ENCODE results near the gene DNM1L. TPM values are rescaled to one million over a fixed set of nuclear protein-coding genes. Genes with fewer than 3 reads are reported as not detected.

DNM1L gene
- total and polyA plus RNA-seq, 10 of the 15 experiments (the other 5 are each of a cell fraction or from before 2014, with no cell fraction given) = 23.1 to 201 (median 63.9) TPM

GRCh38 chr12:32789916-32790315 lies 110.8 kb downstream of the DNM1L start (continued):
- TF ChIP-seq STAT1 (conservative IDR thresholded peaks at IDR 0.05) = no peak

DNA sequence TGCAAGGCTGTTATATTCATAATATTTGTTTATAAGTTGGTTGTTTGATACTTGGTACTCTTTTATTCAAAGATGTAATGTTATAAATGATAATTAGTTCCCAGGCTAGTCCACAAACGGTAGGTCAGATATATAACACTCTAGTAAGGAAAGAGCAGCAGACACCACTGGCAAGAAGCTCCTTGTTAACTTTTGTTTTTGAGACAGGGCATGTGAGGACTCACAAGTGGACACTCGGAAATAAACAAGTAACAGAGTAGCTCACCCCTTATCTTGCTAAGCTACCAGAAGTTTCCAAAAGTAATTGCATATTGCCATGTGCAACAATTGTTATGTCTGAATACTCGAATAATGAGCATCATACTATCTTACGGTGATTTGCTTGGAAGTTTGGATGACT lies 115.2 kb downstream of the DNM1L start:
- ChIA-PET RAD21 (ENCODE audit: unreplicated experiment) (no interaction called here), SMC1A (ENCODE audit: uncharacterized antibody, unreplicated experiment) (no interaction called here), CTCF (no interaction called here), POLR2A (no interaction called here)
- intact Hi-C loops (cut with micrococcal nuclease; ENCODE audit: unreplicated experiment) = no loop called here
- no peak overlapping the region for H3K4me2 ChIP-seq (ENCODE audit: control insufficient read depth, insufficient read depth)
- TF ChIP-seq ATF3 (IDR thresholded peaks at IDR 0.05; ENCODE audit: borderline replicate concordance, extremely low read depth, low read depth, low read length) (no peak), KAT2A (conservative IDR thresholded peaks at IDR 0.05; ENCODE audit: control insufficient read depth, low read depth, low read length) (no peak), CHD2 (IDR thresholded peaks at IDR 0.05; ENCODE audit: borderline replicate concordance, low read depth, low read length) (no peak), MTA2 (IDR thresholded peaks at IDR 0.05; ENCODE audit: low read depth) (no peak), MYB (IDR thresholded peaks at IDR 0.05; ENCODE audit: borderline replicate concordance, low read depth, low read length) (no peak), YY1 (IDR thresholded peaks at IDR 0.05; ENCODE audit: low read depth, low read length) (no peak), ELK1 (IDR thresholded peaks at IDR 0.05; ENCODE audit: low read depth, low read length) (no peak), TBL1XR1 (IDR thresholded peaks at IDR 0.05; ENCODE audit: low read depth, low read length) (no peak), NFXL1 (IDR thresholded peaks at IDR 0.05; ENCODE audit: borderline replicate concordance) (no peak), POLR2AphosphoS2 (IDR thresholded peaks at IDR 0.05; ENCODE audit: low read depth, low read length) (no peak), ZNF622 (IDR thresholded peaks at IDR 0.05) (no peak), MYC (IDR thresholded peaks at IDR 0.05; ENCODE audit: insufficient read depth, insufficient read length, insufficient replicate concordance, low read length, severe bottlenecking) (no peak)
- TF ChIP-seq, protein P1, sequence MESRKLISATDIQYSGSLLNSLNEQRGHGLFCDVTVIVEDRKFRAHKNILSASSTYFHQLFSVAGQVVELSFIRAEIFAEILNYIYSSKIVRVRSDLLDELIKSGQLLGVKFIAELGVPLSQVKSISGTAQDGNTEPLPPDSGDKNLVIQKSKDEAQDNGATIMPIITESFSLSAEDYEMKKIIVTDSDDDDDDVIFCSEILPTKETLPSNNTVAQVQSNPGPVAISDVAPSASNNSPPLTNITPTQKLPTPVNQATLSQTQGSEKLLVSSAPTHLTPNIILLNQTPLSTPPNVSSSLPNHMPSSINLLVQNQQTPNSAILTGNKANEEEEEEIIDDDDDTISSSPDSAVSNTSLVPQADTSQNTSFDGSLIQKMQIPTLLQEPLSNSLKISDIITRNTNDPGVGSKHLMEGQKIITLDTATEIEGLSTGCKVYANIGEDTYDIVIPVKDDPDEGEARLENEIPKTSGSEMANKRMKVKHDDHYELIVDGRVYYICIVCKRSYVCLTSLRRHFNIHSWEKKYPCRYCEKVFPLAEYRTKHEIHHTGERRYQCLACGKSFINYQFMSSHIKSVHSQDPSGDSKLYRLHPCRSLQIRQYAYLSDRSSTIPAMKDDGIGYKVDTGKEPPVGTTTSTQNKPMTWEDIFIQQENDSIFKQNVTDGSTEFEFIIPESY (IDR thresholded peaks at IDR 0.05) = no peak
- no peaks in the 10 kb centered on the region for H3K9me3 ChIP-seq (replicated peaks; ENCODE audit: control insufficient read depth, insufficient read depth, low read length)
- DNase-seq (ENCODE audit: low read depth, low spot score) (no peak), FAIRE-seq (no peak), ATAC-seq (no peak)
- no peaks in the 10 kb centered on the region for H3K36me3 ChIP-seq (ENCODE audit: control insufficient read depth in 2 of 2, insufficient read depth in 2 of 2, low read length in 1 of 2)
- in situ Hi-C loops (cut with MboI) = no loop called here
- H3K27ac ChIP-seq (ENCODE audit: control insufficient read depth, insufficient read depth) = no peak overlapping the region
- H4K20me1 ChIP-seq (ENCODE audit: control insufficient read depth, insufficient read depth) = no peaks in the 10 kb centered on the region
- H3K4me3 ChIP-seq = no peak overlapping the region
- no peak overlapping the region for H2AFZ ChIP-seq (ENCODE audit: control insufficient read depth, low read depth, low read length)
- no peaks in the 10 kb centered on the region for H3K4me1 ChIP-seq (ENCODE audit: control insufficient read depth, insufficient read depth, low read length)
- 45% methylated on average over 4 of the region's 4 CpGs for WGBS (ENCODE audit: insufficient coverage, insufficient replicate concordance, low lambda C conversion rate, missing lambda C conversion rate)
- H3K79me2 ChIP-seq (ENCODE audit: control insufficient read depth, insufficient read depth, low read length) = no peaks in the 10 kb centered on the region
- H3K27me3 ChIP-seq (replicated peaks in 1 of 2; ENCODE audit: control insufficient read depth in 2 of 2, insufficient read depth in 2 of 2, low read length in 1 of 2) = no peaks in the 10 kb centered on the region
- no peak overlapping the region for H3K9ac ChIP-seq (ENCODE audit: control insufficient read depth, insufficient read depth, low read length)
- BruUV-seq (replicated peaks) = no TSS peak

Data from GM12878 (cell line).